ENCODE results near the gene RHBDD3.

Gene RHBDD3

GRCh38 chr22:29217827-29218757 is 49.7 kb downstream of the RHBDD3 start:
- Histone ChIP-seq H3K4me1 (ENCODE audit: insufficient read depth, insufficient read length) (peaks cover 17% of the 10 kb centered on the region), H3K36me3 (ENCODE audit: insufficient read depth, insufficient read length, low read length) (no peaks in the 10 kb centered on the region), H3K9me3 (ENCODE audit: insufficient read depth, low read length) (no peaks in the 10 kb centered on the region), H3K27me3 (ENCODE audit: insufficient read depth, insufficient read length) (no peaks in the 10 kb centered on the region), H3K4me3 (ENCODE audit: insufficient read length, low read depth) (no peak overlapping the region), H3K9ac (ENCODE audit: insufficient read length, low read depth) (no peak overlapping the region)
- TF ChIP-seq SUZ12 (IDR thresholded peaks at IDR 0.05; ENCODE audit: extremely low read depth, insufficient read depth, insufficient read length): no peak
- no peak for TF ChIP-seq YY1 (IDR thresholded peaks at IDR 0.05; ENCODE audit: insufficient read depth, insufficient read length)
- TF ChIP-seq ZNF274 (IDR thresholded peaks at IDR 0.05; ENCODE audit: low read depth, low read length): no peak
- no peak for DNase-seq (ENCODE audit: low read depth, low spot score)

- DNase-seq (ENCODE audit: low read depth, low spot score): no peak
- H3K9ac ChIP-seq (ENCODE audit: insufficient read length, low read depth): no peak overlapping the region
- H3K9me3 ChIP-seq (ENCODE audit: insufficient read depth, low read length): no peaks in the 10 kb centered on the region
Measured at GRCh38 chr22:29216873-29217666, 50.7 kb downstream of the RHBDD3 start.

GRCh38 chr22:29216011-29216872 is 51.5 kb downstream of the RHBDD3 start:
- TF ChIP-seq ZNF274 (IDR thresholded peaks at IDR 0.05; ENCODE audit: low read depth, low read length): no peak
- no peak for TF ChIP-seq SUZ12 (IDR thresholded peaks at IDR 0.05; ENCODE audit: extremely low read depth, insufficient read depth, insufficient read length)
- no peak for TF ChIP-seq YY1 (IDR thresholded peaks at IDR 0.05; ENCODE audit: insufficient read depth, insufficient read length)
- H3K4me3 ChIP-seq (ENCODE audit: insufficient read length, low read depth): no peak overlapping the region
- no peaks in the 10 kb centered on the region for H3K9me3 ChIP-seq (ENCODE audit: insufficient read depth, low read length)
- no peaks in the 10 kb centered on the region for H3K36me3 ChIP-seq (ENCODE audit: insufficient read depth, insufficient read length, low read length)
- peaks cover 19% of the 10 kb centered on the region for H3K4me1 ChIP-seq (ENCODE audit: insufficient read depth, insufficient read length)
- no peak overlapping the region for H3K9ac ChIP-seq (ENCODE audit: insufficient read length, low read depth)
- no peaks in the 10 kb centered on the region for H3K27me3 ChIP-seq (ENCODE audit: insufficient read depth, insufficient read length)
- DNase-seq (ENCODE audit: low read depth, low spot score): no peak

More at GRCh38 chr22:29216873-29217666, 50.7 kb downstream of the RHBDD3 start:
- no peak overlapping the region for H3K4me3 ChIP-seq (ENCODE audit: insufficient read length, low read depth)
- peaks cover 17% of the 10 kb centered on the region for H3K4me1 ChIP-seq (ENCODE audit: insufficient read depth, insufficient read length)
- TF ChIP-seq SUZ12 (IDR thresholded peaks at IDR 0.05; ENCODE audit: extremely low read depth, insufficient read depth, insufficient read length) (no peak), YY1 (IDR thresholded peaks at IDR 0.05; ENCODE audit: insufficient read depth, insufficient read length) (no peak), ZNF274 (IDR thresholded peaks at IDR 0.05; ENCODE audit: low read depth, low read length) (no peak)
- H3K36me3 ChIP-seq (ENCODE audit: insufficient read depth, insufficient read length, low read length): no peaks in the 10 kb centered on the region
- H3K27me3 ChIP-seq (ENCODE audit: insufficient read depth, insufficient read length): no peaks in the 10 kb centered on the region

- Histone ChIP-seq H3K9me3 (ENCODE audit: insufficient read depth, low read length) (no peaks in the 10 kb centered on the region), H3K27me3 (ENCODE audit: insufficient read depth, insufficient read length) (no peaks in the 10 kb centered on the region), H3K9ac (ENCODE audit: insufficient read length, low read depth) (no peak overlapping the region), H3K36me3 (ENCODE audit: insufficient read depth, insufficient read length, low read length) (no peaks in the 10 kb centered on the region), H3K4me3 (ENCODE audit: insufficient read length, low read depth) (no peak overlapping the region), H3K4me1 (ENCODE audit: insufficient read depth, insufficient read length) (peaks cover 17% of the 10 kb centered on the region)
- TF ChIP-seq SUZ12 (IDR thresholded peaks at IDR 0.05; ENCODE audit: extremely low read depth, insufficient read depth, insufficient read length): no peak
- TF ChIP-seq YY1 (IDR thresholded peaks at IDR 0.05; ENCODE audit: insufficient read depth, insufficient read length): no peak
- TF ChIP-seq ZNF274 (IDR thresholded peaks at IDR 0.05; ENCODE audit: low read depth, low read length): no peak
- no peak for DNase-seq (ENCODE audit: low read depth, low spot score)
Measured at GRCh38 chr22:29215012-29215860, 52.5 kb downstream of the RHBDD3 start.

GRCh38 chr22:29214232-29214631 is 53.5 kb downstream of the RHBDD3 start:
- Histone ChIP-seq H3K9me3 (ENCODE audit: insufficient read depth, low read length) (no peaks in the 10 kb centered on the region), H3K36me3 (ENCODE audit: insufficient read depth, insufficient read length, low read length) (no peaks in the 10 kb centered on the region), H3K27me3 (ENCODE audit: insufficient read depth, insufficient read length) (no peaks in the 10 kb centered on the region), H3K4me3 (ENCODE audit: insufficient read length, low read depth) (no peak overlapping the region), H3K4me1 (ENCODE audit: insufficient read depth, insufficient read length) (peaks cover 20% of the 10 kb centered on the region), H3K9ac (ENCODE audit: insufficient read length, low read depth) (no peak overlapping the region)
- TF ChIP-seq YY1 (IDR thresholded peaks at IDR 0.05; ENCODE audit: insufficient read depth, insufficient read length) (no peak), SUZ12 (IDR thresholded peaks at IDR 0.05; ENCODE audit: extremely low read depth, insufficient read depth, insufficient read length) (no peak), ZNF274 (IDR thresholded peaks at IDR 0.05; ENCODE audit: low read depth, low read length) (no peak)
- DNase-seq (ENCODE audit: low read depth, low spot score): no peak

GRCh38 chr22:29213493-29213892 is 54.3 kb downstream of the RHBDD3 start:
- no peaks in the 10 kb centered on the region for H3K36me3 ChIP-seq (ENCODE audit: insufficient read depth, insufficient read length, low read length)
- H3K9me3 ChIP-seq (ENCODE audit: insufficient read depth, low read length): no peaks in the 10 kb centered on the region
- TF ChIP-seq ZNF274 (IDR thresholded peaks at IDR 0.05; ENCODE audit: low read depth, low read length) (no peak), SUZ12 (IDR thresholded peaks at IDR 0.05; ENCODE audit: extremely low read depth, insufficient read depth, insufficient read length) (no peak), YY1 (IDR thresholded peaks at IDR 0.05; ENCODE audit: insufficient read depth, insufficient read length) (no peak)
- DNase-seq (ENCODE audit: low read depth, low spot score): no peak
- no peak overlapping the region for H3K9ac ChIP-seq (ENCODE audit: insufficient read length, low read depth)
- no peaks in the 10 kb centered on the region for H3K27me3 ChIP-seq (ENCODE audit: insufficient read depth, insufficient read length)
- H3K4me1 ChIP-seq (ENCODE audit: insufficient read depth, insufficient read length): peaks cover 26% of the 10 kb centered on the region
- no peak overlapping the region for H3K4me3 ChIP-seq (ENCODE audit: insufficient read length, low read depth)
